HepG2 (cell line): ENCODE results near the gene KIAA0232. TPM values are rescaled to one million over a fixed set of nuclear protein-coding genes. Genes with fewer than 3 reads are reported as not detected.
A peak's percentile ranks its signal among the peaks of the same experiment; 100 is the strongest.

Experiments used
- ATAC-seq: fragments of 200-7000 bp; cut with Tn5 transposase; 3 replicates; pipeline ENCODE4 v1.9.1; 2020; ENCODE audit warnings: mild to moderate bottlenecking, moderate library complexity
- BruUV-seq: library from RNA; stranded (reverse); fragments of 400-500 nt; replicated peaks from 2 replicates; lab custom pipeline; 2021; lab: Mats Ljungman, UMichigan
- CTCF ChIA-PET: fragments of 300-600 bp; formaldehyde crosslinking; extraction: SDS; loops from one replicate; lab custom pipeline; 2021; ENCODE audit warnings: low total read pairs, inconsistent platforms, low intra/inter-chr PET ratio; lab: Yijun Ruan, JAX
- POLR2A ChIA-PET: fragments of 350-600 bp; sonication (Branson Sonifier 250); formaldehyde crosslinking; loops from one replicate; lab custom pipeline; 2020; ENCODE audit warnings: antibody characterized with exemption, inconsistent platforms; lab: Yijun Ruan, JAX
- DNase-seq: peaks from one replicate; pipeline ENCODE4 v3.0.0-alpha.2; 2015; ENCODE audit warnings: low spot score
- FAIRE-seq: peaks from 3 replicates; lab custom pipeline; 2011; peaks lifted over from hg19 to GRCh38; lab: Jason Lieb, UNC
- H2AFZ ChIP-seq: one replicate; pipeline ENCODE4 v1.6.1; 2011; ENCODE audit warnings: low read length, inconsistent platforms
- H3K27ac ChIP-seq: fragments of 300-600 bp; 3 replicates; pipeline ENCODE4 v1.8.0; 2011; ENCODE audit warnings: mixed run types, mild to moderate bottlenecking, mixed read lengths, low read length, inconsistent platforms; ENCODE audit not compliant: insufficient read depth; ENCODE audit errors: extremely low read length
- H3K27me3 ChIP-seq, 2 experiments: fragments of 200-600 bp in 1 of 2; 2 replicates in 1 of 2; 3 replicates in 1 of 2; pipeline versions ENCODE4 v1.6.0 to v1.8.0; 2011; ENCODE audit warnings: low read length in 2 of 2, mild to moderate bottlenecking in 2 of 2, moderate library complexity in 2 of 2, inconsistent platforms in 1 of 2; ENCODE audit not compliant: insufficient read depth in 2 of 2, control insufficient read depth in 1 of 2
- H3K36me3 ChIP-seq, 2 experiments: fragments of 200-600 bp in 1 of 2; replicated peaks in 1 of 2; 2 replicates in 1 of 2; 3 replicates in 1 of 2; pipeline versions ENCODE4 v1.5.1 to v1.8.0; 2011; ENCODE audit warnings: low read length in 2 of 2, inconsistent platforms in 1 of 2; ENCODE audit not compliant: insufficient read depth in 2 of 2, control insufficient read depth in 1 of 2
- H3K4me1 ChIP-seq: 2 replicates; pipeline ENCODE4 v1.5.1; 2012; ENCODE audit warnings: low read length, inconsistent platforms; ENCODE audit not compliant: insufficient read depth
- H3K4me2 ChIP-seq: 2 replicates; pipeline ENCODE4 v1.6.0; 2011; ENCODE audit warnings: low read depth, low read length, inconsistent platforms
- H3K4me3 ChIP-seq, 3 experiments: fragments of 200-600 bp in 1 of 3; sonication (generic), shearing (Covaris generic) in 1 of 3; replicated peaks in 1 of 3; 2 replicates each; pipeline ENCODE4 v1.5.1; 2011 to 2016; ENCODE audit warnings: low read length in 3 of 3, inconsistent platforms in 2 of 3, low read depth in 2 of 3, mild to moderate bottlenecking in 2 of 3, control low read depth in 1 of 3, mixed read lengths in 1 of 3; ENCODE audit not compliant: insufficient read depth in 1 of 3
- H3K79me2 ChIP-seq: one replicate; pipeline ENCODE4 v1.6.1; 2011; ENCODE audit warnings: low read length, inconsistent platforms; ENCODE audit not compliant: insufficient read depth
- H3K9ac ChIP-seq: 2 replicates; pipeline ENCODE4 v1.6.0; 2011; ENCODE audit warnings: mild to moderate bottlenecking, low read depth, low read length, inconsistent platforms; ENCODE audit not compliant: insufficient read depth
- H3K9me3 ChIP-seq: 2 replicates; pipeline ENCODE4 v1.5.1; 2012; ENCODE audit warnings: mild to moderate bottlenecking, low read length
- H4K20me1 ChIP-seq: 2 replicates; pipeline ENCODE4 v1.6.0; 2011; ENCODE audit warnings: inconsistent platforms, mild to moderate bottlenecking, low read length, moderate library complexity; ENCODE audit not compliant: insufficient read depth
- RAD51 ChIP-seq: fragments of 450-650 bp; IDR thresholded peaks from 2 replicates; pipeline ENCODE4 v1.6.1; 2016; ENCODE audit warnings: borderline replicate concordance
- SMC3 ChIP-seq: IDR thresholded peaks from 2 replicates; pipeline ENCODE4 v1.6.1; 2011; ENCODE audit warnings: low read length, improper control_type of control experiment
- SNAPC4 ChIP-seq: sonication (generic); formaldehyde crosslinking; IDR thresholded peaks from 2 replicates; pipeline ENCODE4 v1.4.0; 2020; ENCODE audit warnings: mild to moderate bottlenecking, missing genetic modification reagents
- ZBTB39 ChIP-seq: sonication (generic); formaldehyde crosslinking; IDR thresholded peaks from 2 replicates; pipeline ENCODE4 v1.5.0; 2020; ENCODE audit warnings: missing genetic modification reagents
- ZFP41 ChIP-seq: sonication (generic); formaldehyde crosslinking; IDR thresholded peaks from 2 replicates; pipeline ENCODE4 v1.4.0; 2020; ENCODE audit warnings: mild to moderate bottlenecking, missing genetic modification reagents, borderline replicate concordance
- ZNF30 ChIP-seq: sonication (generic); formaldehyde crosslinking; IDR thresholded peaks from 2 replicates; pipeline ENCODE4 v1.5.0; 2020; ENCODE audit warnings: mild to moderate bottlenecking, missing genetic modification reagents
- ZNF468 ChIP-seq: sonication (generic); formaldehyde crosslinking; IDR thresholded peaks from 2 replicates; pipeline ENCODE4 v1.8.0; 2022; ENCODE audit warnings: mild to moderate bottlenecking, moderate library complexity, missing genetic modification reagents
- ZNF646 ChIP-seq: sonication (generic); formaldehyde crosslinking; IDR thresholded peaks from 2 replicates; pipeline ENCODE4 v1.9.0; 2021; ENCODE audit warnings: mild to moderate bottlenecking, missing genetic modification reagents
- ZSCAN29 ChIP-seq: sonication (generic); formaldehyde crosslinking; conservative IDR thresholded peaks from 2 replicates; pipeline ENCODE4 v1.4.0; 2020; ENCODE audit warnings: mild to moderate bottlenecking, missing genetic modification reagents
- WGBS: methylation state at CpG from one replicate; pipeline ENCODE4 v1.1.6; 2017; ENCODE audit warnings: low lambda C conversion rate; 5-methylcytosine and 5-hydroxymethylcytosine counted together
- in situ Hi-C: cut with HindIII; loops from 2 replicates; pipeline ENCODE4 v1.10.0; 2017; ENCODE audit warnings: low pct_unique_long_range_greater_than_20kb; ENCODE audit not compliant: extremely low pct_ligation_motif_present
- intact Hi-C: fragments of 100-400 bp; cut with micrococcal nuclease; formaldehyde crosslinking; loops from one replicate; pipeline ENCODE4 v1.10.0; 2022; ENCODE audit not compliant: unreplicated experiment
- polyA plus RNA-seq, 8 experiments: library from polyadenylated mRNA; depleted of rRNA in 3 of 8; stranded (reverse) in 7 of 8; unstranded in 1 of 8; fragments of >200 nt; fragmentation: Illumina TruSeq in 4 of 8; extraction: Trizol in 4 of 8; gene quantifications; 2 replicates each; pipeline versions ENCODE4 v1.2.1 to v1.2.3, GENCODE V29; 2011 to 2016; ENCODE audit warnings: low read depth in 4 of 8, missing spikeins in 1 of 8, mixed read lengths in 1 of 8; ENCODE audit not compliant: insufficient read depth in 1 of 8
- total RNA-seq, 5 experiments: library from RNA; depleted of rRNA; stranded (reverse); fragments of >200 nt; fragmentation: Illumina TruSeq; extraction: Trizol; gene quantifications; 2 replicates each; pipeline ENCODE4 v1.2.3, GENCODE V29; 2016; ENCODE audit warnings: low read depth in 1 of 5

Gene KIAA0232
- total and polyA plus RNA-seq, 2 of the 13 experiments (the other 11 are each of a cell fraction or from before 2014, with no cell fraction given), result 7.8 to 17.1 TPM

- Histone ChIP-seq H3K4me2 (peak overlapping the region; percentile 77), H3K27me3 (no peaks in the 10 kb centered on the region), H3K9me3 (peaks cover 11% of the 10 kb centered on the region), H3K4me1 (peaks cover 54% of the 10 kb centered on the region), H3K4me3 (peak overlapping the region; percentile 38 to 69 (median 52); a peak in 5 of 6 replicates), H3K9ac (peak overlapping the region; percentile 86), H3K36me3 (no peaks in the 10 kb centered on the region), H3K27ac (peak overlapping the region; percentile 99), H2AFZ (no peak overlapping the region), H4K20me1 (no peaks in the 10 kb centered on the region), H3K79me2 (no peaks in the 10 kb centered on the region)
- CTCF ChIA-PET, result interaction anchor here (2.4 to 3.7 kb wide), 2 partner anchors 18 to 26 kb away, joined by 6 to 12 read pairs; partner anchors contain the start of gene TBC1D14
- POLR2A ChIA-PET, result interaction anchor here (0.5 to 7.5 kb wide), 21 partner anchors 8 to 632 kb away, joined by 3 to 215 read pairs (median 6); partner anchors contain the start of genes GRPEL1, MRFAP1L1 and TBC1D14
- FAIRE-seq, result no peak
- WGBS, result 75% methylated on average over 10 of the region's 10 CpGs
- intact Hi-C loops, result loop anchor here (2.0 to 5.0 kb wide), 3 partner anchors 17 to 95 kb away; partner anchors contain the start of gene TBC1D14
- BruUV-seq, result no TSS peak
- peak; percentile 7 for ATAC-seq
- in situ Hi-C loops, result no loop called here
- DNase-seq, result no peak
- TF ChIP-seq RAD51, result no peak
- TF ChIP-seq ZFP41 (CRISPR knock-in tag), result no peak
- no peak for TF ChIP-seq ZNF646 (CRISPR knock-in tag)
- TF ChIP-seq ZBTB39, result no peak
- no peak for TF ChIP-seq ZNF30 (CRISPR knock-in tag)
- TF ChIP-seq ZSCAN29 (CRISPR knock-in tag), result 0 out of 2 replicates have a peak, but pooled peaks have one; percentile 24
- no peak for TF ChIP-seq SNAPC4 (CRISPR knock-in tag)
- no peak for TF ChIP-seq SMC3
- no peak for TF ChIP-seq ZNF468
Observed at GRCh38 chr4:6891436-6892170, 109.1 kb downstream of the KIAA0232 start.
